ENCODE results near the gene RBM47.
"Not testable (repeated sequence)": the region's sequence is repeated elsewhere in the genome, so short reads cannot be mapped to it uniquely, and the experiment has no call there.

The RBM47 gene

GRCh38 chr4:40454816-40455215 lies 174.8 kb downstream of the RBM47 start:
- in situ Hi-C loops (cut with MboI; ENCODE audit: low pct_unique_long_range_greater_than_20kb, low sequenced_read_pairs, unreplicated experiment) = no loop called here
- DNase-seq (ENCODE audit: low spot score) = no peak
- TF ChIP-seq CTCF (IDR thresholded peaks at IDR 0.05; ENCODE audit: extremely low read depth, insufficient read depth, missing control alignments) = no peak

- no peak for TF ChIP-seq CTCF (IDR thresholded peaks at IDR 0.05; ENCODE audit: extremely low read depth, insufficient read depth, missing control alignments)
- in situ Hi-C loops (cut with MboI; ENCODE audit: low pct_unique_long_range_greater_than_20kb, low sequenced_read_pairs, unreplicated experiment) = no loop called here
- no peak for DNase-seq (ENCODE audit: low spot score)
Measured at GRCh38 chr4:40453912-40454311, 175.8 kb downstream of the RBM47 start.

GRCh38 chr4:40448875-40449274 lies 180.8 kb downstream of the RBM47 start:
- no peak for DNase-seq (ENCODE audit: low spot score)
- in situ Hi-C loops (cut with MboI; ENCODE audit: low pct_unique_long_range_greater_than_20kb, low sequenced_read_pairs, unreplicated experiment) = no loop called here
- TF ChIP-seq CTCF (IDR thresholded peaks at IDR 0.05; ENCODE audit: extremely low read depth, insufficient read depth, missing control alignments) = no peak

- no peak for TF ChIP-seq CTCF (IDR thresholded peaks at IDR 0.05; ENCODE audit: extremely low read depth, insufficient read depth, missing control alignments)
- no peak for DNase-seq (ENCODE audit: low spot score)
- in situ Hi-C loops (cut with MboI; ENCODE audit: low pct_unique_long_range_greater_than_20kb, low sequenced_read_pairs, unreplicated experiment) = no loop called here
Measured at GRCh38 chr4:40446839-40447238, 182.8 kb downstream of the RBM47 start.

GRCh38 chr4:40446261-40446750 lies 183.4 kb downstream of the RBM47 start:
- in situ Hi-C loops (cut with MboI; ENCODE audit: low pct_unique_long_range_greater_than_20kb, low sequenced_read_pairs, unreplicated experiment); DNase-seq (ENCODE audit: low spot score): not testable (repeated sequence)

GRCh38 chr4:40445671-40446070 lies 184.0 kb downstream of the RBM47 start:
- in situ Hi-C loops (cut with MboI; ENCODE audit: low pct_unique_long_range_greater_than_20kb, low sequenced_read_pairs, unreplicated experiment) = no loop called here
- TF ChIP-seq CTCF (IDR thresholded peaks at IDR 0.05; ENCODE audit: extremely low read depth, insufficient read depth, missing control alignments) = no peak
- DNase-seq (ENCODE audit: low spot score) = no peak

- TF ChIP-seq CTCF (IDR thresholded peaks at IDR 0.05; ENCODE audit: extremely low read depth, insufficient read depth, missing control alignments) = no peak
- DNase-seq (ENCODE audit: low spot score) = no peak
- in situ Hi-C loops (cut with MboI; ENCODE audit: low pct_unique_long_range_greater_than_20kb, low sequenced_read_pairs, unreplicated experiment) = no loop called here
Measured at GRCh38 chr4:40441430-40441829, 188.2 kb downstream of the RBM47 start.

Measured in GM13977 (cell line).